Medulla oblongata (tissue), 1 donor: ENCODE results near the gene MLC1.

ENCODE experiments used
- DNase-seq: peaks from one replicate; pipeline ENCODE4 v3.0.0-alpha.2; 2015; ENCODE audit errors: extremely low spot score

MLC1 gene

GRCh38 chr22:50035976-50036724 lies 49.1 kb downstream of the MLC1 start:
- no peak for DNase-seq

GRCh38 chr22:50035131-50035881 lies 49.9 kb downstream of the MLC1 start:
- no peak for DNase-seq

DNA sequence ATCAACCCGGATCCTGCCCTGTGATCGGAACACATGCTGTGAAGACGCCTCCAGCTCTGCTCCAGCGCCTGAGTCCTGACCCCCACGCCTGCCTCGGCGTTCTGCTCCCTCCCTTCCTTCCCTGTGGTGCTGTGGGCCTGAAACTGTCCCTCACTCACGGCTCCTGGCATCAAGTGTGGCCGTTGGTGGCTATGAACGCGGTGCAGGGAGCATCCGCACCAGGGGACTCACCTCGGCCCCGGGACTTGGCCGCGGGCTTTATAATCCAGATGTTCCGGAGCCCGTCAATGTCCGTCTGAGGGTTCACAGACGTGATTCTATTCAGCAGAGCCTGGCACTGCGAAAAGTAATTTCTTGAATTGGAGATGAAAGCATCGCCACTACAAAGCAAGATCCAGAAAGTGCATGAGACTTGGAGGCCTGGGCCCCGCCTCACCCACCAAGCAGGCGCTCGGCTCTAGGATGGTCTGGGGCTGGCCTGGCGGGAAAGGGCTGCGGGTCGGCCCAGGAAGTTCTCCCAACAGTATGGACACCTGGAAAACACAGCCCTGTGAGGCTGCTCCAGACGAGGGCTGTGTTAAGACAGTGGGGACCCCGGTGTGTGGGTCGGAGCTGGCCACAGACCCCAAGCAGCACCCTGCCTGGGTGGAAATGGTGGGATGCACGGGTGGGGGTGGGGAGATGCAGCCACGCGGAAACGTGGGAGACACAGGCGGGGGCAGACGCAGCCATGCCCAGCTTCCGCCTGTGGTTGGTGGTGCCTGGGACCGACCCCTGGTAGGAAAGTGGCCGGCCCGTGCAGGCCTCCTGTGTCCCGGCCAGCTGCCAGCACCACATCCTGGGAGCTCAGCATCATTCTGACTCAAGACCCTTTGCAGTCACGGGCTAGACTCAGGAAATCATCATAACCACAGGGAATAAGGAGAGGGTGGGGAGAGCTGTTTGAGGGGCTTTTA lies 50.8 kb downstream of the MLC1 start:
- no peak for DNase-seq

- DNase-seq: no peak
Observed at GRCh38 chr22:50032941-50033601, 52.2 kb downstream of the MLC1 start.

- DNase-seq: no peak
Observed at GRCh38 chr22:50032109-50032871, 52.9 kb downstream of the MLC1 start.

- DNase-seq: no peak
Observed at GRCh38 chr22:50031189-50032091, 53.8 kb downstream of the MLC1 start.

DNA sequence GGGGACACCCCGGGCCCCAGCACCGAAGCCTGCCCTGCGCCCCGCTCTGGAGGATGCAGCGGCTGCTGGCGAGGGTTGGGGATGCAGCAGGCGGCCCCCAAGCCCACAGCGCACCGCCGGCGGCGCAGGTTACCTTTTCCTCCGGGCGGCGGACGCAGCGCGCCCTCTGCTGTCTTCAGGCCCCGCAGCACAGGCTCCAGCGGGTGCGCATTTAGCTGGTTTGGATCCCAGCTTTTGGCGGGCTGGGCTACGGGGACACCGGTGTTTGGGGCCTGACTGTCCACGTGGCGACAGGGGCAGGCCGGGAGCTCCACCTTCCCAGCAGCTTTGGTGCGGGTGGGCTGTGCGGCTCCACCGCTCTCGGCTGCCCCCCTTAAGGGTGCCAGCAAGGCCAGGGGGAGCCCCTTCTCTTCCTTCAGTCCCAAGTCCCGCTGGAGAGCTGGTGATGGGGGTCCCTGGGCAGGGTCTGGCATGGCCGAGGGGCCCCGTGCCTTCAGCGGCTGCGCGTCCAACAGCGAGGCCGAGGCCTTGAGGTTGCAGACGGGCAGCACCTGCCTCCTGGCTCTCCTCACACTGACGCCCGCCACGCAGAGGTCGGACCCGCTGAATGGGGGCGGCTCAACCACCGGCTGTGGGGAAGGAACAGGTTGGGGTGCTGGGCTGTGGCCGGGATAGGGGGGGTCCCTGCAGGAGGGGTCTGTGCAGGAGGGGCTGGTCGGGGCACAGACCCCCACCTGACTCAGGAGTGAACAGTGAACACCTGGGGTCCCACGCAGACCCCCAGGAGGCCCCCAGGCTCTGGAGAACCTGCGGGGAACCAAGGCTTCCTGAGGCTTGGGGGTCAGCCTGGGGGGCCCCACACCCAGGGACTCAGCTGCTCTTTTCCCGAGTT lies 54.7 kb downstream of the MLC1 start:
- peak; percentile 60 for DNase-seq

GRCh38 chr22:50027639-50028537 lies 57.3 kb downstream of the MLC1 start:
- no peak for DNase-seq

DNA sequence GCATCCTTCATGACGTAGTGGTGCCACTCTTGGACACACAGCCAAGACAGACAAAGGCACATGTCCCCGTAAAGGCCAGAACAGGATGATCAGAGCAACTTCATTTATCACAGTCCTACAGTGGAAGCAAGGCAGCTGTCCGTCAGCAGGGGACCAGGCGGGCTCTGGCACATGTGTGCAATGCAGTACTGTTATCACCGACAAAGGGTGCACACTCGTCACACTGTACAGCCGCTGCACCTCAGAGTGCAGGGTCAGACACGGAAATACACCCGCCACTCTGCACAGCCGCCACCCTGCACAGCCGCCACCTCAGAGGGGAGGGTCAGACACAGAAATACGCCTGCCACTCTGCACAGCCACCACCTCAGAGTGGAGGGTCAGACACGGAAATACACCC lies 59.2 kb downstream of the MLC1 start:
- DNase-seq: no peak

DNA sequence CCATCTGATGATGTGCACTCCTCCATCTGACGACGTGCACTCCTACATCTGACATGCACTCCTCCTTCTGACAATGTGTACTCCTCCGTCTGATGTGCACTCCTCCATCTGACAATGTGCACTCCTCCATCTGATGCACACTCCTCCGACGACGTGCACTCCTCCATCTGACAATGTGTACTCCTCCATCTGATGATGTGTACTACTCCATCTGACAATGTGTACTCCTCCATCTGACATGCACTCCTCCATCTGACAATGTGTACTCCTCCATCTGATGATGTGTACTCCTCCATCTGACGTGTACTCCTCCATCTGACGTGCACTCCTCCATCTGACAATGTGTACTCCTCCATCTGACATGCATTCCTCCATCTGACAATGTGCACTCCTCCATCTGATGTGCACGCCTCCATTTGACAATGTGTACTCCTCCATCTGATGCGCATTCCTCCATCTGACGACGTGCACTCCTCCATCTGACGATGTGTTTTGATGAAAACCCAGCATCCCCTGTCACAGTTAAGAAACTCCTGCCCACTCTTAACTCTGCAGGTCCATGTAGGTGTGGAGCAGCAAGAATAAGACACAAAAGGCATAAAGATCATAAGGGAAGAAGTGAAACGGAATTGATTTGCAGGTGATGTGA lies 62.9 kb downstream of the MLC1 start:
- DNase-seq: no peak

DNA sequence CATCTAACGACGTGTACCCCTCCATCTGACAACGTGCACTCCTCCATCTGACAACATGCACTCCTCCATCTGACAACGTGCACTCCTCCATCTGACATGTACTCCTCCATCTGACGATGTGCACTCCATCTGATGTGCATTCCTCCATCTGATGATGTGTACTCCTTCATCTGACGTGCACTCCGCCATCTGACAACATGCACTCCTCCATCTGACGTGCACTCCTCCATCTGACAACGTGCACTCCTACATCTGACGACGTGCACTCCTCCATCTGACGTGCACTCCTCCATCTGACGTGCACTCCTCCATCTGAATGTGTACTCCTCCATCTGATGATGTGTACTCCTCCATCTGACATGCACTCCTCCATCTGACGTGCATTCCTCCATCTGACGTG lies 64.6 kb downstream of the MLC1 start:
- no peak for DNase-seq

DNA sequence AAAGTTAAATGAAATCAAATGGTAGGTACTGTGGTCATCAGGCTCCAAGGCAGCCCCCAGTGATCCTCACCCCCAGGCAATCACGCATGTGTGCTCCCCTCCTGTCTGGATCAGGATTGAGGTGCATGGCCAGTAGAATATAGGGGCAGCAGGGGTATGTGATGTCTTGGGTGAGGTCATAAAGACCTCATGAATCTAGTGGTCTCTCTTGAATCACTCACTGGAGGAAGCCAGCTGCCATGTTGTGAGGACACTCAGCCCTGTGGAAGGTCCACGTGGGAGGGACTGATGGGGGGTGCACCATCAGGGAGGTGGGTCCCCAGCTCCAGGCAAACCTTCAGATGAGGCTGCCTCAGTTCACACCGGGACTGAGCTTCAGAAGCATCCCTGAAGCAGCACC lies 65.9 kb downstream of the MLC1 start:
- no peak for DNase-seq

DNA sequence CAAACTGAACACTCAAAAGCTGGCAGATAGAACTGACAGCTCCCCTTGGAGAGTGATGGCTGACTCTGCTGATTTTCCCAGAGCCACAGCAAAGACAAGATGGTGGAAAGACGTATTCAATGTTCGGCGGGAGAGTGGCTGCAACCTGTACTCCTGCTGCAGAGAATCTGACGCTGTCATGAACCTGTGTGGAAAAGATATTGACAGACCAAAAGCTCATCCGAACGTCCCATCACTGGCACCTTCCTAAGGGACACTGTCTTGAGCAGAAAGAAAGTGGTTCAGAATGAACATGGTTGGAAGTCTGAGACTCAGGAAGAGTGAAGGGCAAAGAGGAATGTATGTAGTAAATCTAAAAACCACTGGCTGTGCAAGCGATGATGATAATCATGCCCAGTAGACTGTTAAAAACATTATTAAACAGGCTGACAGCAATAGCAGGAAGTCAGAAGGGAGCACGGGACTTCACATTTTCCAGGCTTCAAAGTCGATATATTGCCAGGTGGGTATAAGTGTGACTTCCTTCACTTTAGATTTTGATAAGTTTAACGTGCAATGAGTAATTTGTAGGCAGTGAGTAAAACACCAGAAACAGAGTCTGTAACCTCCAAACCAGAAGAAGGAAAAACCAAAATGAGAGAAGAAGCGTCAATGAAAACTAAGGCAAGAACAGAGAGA lies 66.5 kb downstream of the MLC1 start:
- DNase-seq: no peak

DNA sequence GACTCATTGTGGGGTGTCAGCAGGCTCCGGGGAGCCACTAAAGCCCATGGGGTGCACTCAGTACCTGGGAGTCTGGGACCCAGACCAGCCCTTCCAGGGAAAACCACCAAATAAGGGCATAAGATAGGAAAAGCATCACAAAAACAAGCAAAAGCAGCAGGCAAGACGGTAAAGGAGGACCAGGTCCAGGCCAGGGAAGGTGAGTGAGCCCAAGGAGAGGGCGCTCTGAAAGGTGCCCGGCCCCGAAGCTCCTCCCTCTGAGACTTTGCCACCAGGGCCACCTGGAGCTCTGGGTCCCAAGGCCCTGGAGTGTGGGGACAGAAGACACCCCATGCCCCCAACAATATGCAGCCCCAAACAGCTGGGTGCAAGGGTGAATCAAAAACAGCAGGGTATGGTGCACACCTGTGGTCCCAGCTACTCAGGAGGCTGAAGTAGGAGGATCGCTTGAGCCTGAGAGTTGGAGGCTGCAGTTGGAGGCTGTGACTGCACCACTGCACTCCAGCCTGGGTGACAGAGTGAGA lies 67.5 kb downstream of the MLC1 start:
- DNase-seq: no peak

DNA sequence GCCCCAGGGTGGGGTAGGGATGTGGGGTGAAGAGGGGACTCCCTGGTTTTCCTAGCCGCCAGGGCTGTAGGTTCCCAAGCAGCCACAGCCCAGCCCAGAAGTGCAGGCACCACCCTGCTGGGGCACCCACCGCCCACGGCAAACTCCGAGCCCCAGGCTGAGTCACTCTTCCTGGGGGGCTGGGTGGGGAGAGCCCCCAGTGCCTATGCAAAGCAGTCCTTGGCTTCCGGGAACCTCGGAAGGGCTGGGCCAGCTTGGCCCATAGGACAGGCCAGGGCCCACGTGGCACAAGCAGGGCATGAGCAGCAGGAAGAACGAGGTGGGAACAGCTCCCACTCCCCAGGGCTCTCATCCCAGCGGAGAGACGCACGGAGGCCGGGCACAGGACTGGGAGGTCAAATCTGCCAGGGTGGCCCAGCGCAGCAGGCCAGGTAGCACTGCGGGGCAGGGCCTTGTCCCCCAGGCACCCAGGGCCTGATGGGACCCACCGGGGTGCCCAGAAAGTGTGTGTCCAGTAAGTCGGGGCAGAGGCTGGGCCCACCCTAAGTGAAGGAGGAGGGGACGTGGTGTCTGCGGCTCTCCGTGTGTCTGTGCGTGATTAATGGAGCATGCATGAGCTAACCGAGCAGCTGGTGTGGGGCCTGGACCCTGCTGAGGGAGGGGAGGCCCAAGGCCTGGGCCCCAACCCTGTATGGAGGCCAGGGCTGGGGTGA lies 68.1 kb downstream of the MLC1 start:
- no peak for DNase-seq
